ENCODE measurements around the gene ATP2B3. TPM values are rescaled to one million over a fixed set of nuclear protein-coding genes. Genes with fewer than 3 reads are reported as not detected.

Gene ATP2B3
- total RNA-seq, 1 experiment from 2014 or later = 0.35 TPM

DNA sequence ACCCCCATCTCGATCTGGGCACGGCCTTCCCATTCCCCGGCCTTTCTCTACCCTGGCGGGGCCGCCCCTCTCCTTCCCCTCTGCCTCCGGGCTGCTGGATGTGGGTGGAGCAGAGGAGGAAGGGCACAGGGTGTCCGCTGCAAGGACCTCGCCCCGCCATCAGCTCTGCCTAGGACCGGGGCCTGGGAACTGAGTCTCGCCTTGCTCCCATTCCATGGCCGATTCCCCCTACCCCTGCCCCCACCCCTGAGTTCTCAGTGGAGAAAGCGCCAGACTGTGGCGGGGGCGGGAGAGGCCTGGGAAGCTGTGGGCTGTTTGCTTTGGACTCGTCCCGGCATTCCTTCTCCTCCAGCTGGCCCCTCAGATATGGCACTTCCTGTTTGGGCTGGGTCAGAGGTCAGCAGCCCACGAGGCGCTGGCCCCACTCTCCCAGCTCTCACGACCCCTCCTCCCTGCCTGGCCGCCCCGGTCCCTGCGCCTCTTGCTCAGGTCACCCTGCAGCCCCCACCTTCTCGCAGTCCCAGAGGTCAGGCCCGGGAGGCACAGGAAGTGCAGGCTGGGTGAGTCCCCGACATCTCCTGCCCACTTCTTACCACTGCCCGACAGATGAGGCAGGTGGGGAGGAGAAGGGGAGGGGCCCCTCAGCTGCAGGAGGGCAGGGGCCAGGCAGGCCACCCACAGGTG is 29.1 kb upstream of the ATP2B3 start:
- no peak overlapping the region for H3K27ac ChIP-seq (ENCODE audit: insufficient read length, low read depth, low read length)
- peaks cover 35 to 58% of the 10 kb centered on the region in 2 experiments for H3K9me3 Mint-ChIP-seq
- H3K18ac ChIP-seq (ENCODE audit: insufficient read length, low read depth, low read length) = no peak overlapping the region
- H3K4me1 ChIP-seq (ENCODE audit: insufficient read depth, low read length) = no peaks in the 10 kb centered on the region
- no peak overlapping the region for H2AK5ac ChIP-seq (ENCODE audit: insufficient read length, low read length)
- no peak overlapping the region for H2BK15ac ChIP-seq (ENCODE audit: low read depth, low read length)
- no peak overlapping the region for H3K9ac ChIP-seq (ENCODE audit: extremely low read depth, insufficient read length, low read length)
- TF ChIP-seq CTCF (conservative IDR thresholded peaks at IDR 0.05) = no peak
- peaks cover 22% of the 10 kb centered on the region for H3K9me3 ChIP-seq (ENCODE audit: control insufficient read depth, low read depth, low read length)
- H2BK5ac ChIP-seq (ENCODE audit: insufficient read length, low read length) = no peak overlapping the region
- no peak overlapping the region for H3K27ac Mint-ChIP-seq
- H2BK120ac ChIP-seq (ENCODE audit: low read depth, low read length, poor library complexity, severe bottlenecking) = no peak overlapping the region
- H3T11ph ChIP-seq (ENCODE audit: low read length) = no peak overlapping the region
- H3K27me3 Mint-ChIP-seq (ENCODE audit: low read depth) = peaks cover 2% of the 10 kb centered on the region
- H3K14ac ChIP-seq (ENCODE audit: insufficient read depth, low read length) = no peak overlapping the region
- H3K4me1 Mint-ChIP-seq = peaks cover 0 to 2% of the 10 kb centered on the region in 2 experiments; a peak in 1 of 4 replicates
- DNase-seq = no peak
- no peaks in the 10 kb centered on the region for H3K27me3 ChIP-seq (ENCODE audit: insufficient read depth, low read length)
- no CpG with 5 or more reads among the region's 27 CpGs for WGBS (ENCODE audit: extremely low coverage, insufficient read length, low lambda C conversion rate)
- H3K23me2 ChIP-seq (ENCODE audit: insufficient read length, low read depth, low read length, poor library complexity, severe bottlenecking) = no peaks in the 10 kb centered on the region
- H3K79me1 ChIP-seq (ENCODE audit: insufficient read depth, low read depth, low read length, poor library complexity, severe bottlenecking) = no peaks in the 10 kb centered on the region
- no peaks in the 10 kb centered on the region for H4K20me1 ChIP-seq (ENCODE audit: control insufficient read depth, insufficient read depth, insufficient read length)
- H4K8ac ChIP-seq (replicated peaks; ENCODE audit: insufficient read length, low read depth, low read length) = no peak overlapping the region
- H3K4me3 Mint-ChIP-seq = no peak overlapping the region
- H2BK12ac ChIP-seq (ENCODE audit: insufficient read length, low read depth, low read length) = no peak overlapping the region
- H4K91ac ChIP-seq (ENCODE audit: insufficient read length, low read depth, low read length) = no peak overlapping the region
- no peak overlapping the region for H3K4ac ChIP-seq (ENCODE audit: low read depth, low read length)
- H3K4me2 ChIP-seq (ENCODE audit: insufficient read depth, insufficient read length, low read length) = no peak overlapping the region
- no peak overlapping the region for H2BK20ac ChIP-seq (ENCODE audit: low read depth, low read length, poor library complexity, severe bottlenecking)
- H3K56ac ChIP-seq (ENCODE audit: insufficient read length, low read depth, low read length) = no peak overlapping the region
- no peak overlapping the region for H2AFZ ChIP-seq (ENCODE audit: low read length)
- H4K5ac ChIP-seq (ENCODE audit: insufficient read length, low read depth, low read length) = no peak overlapping the region
- H3K79me2 ChIP-seq (ENCODE audit: insufficient read depth, low read length) = no peaks in the 10 kb centered on the region
- no peak overlapping the region for H3K23ac ChIP-seq (ENCODE audit: insufficient read length, low read depth, low read length)
- peaks cover 0 to 4% (median 0%) of the 10 kb centered on the region in 3 experiments; a peak in 1 of 7 replicates for H3K36me3 Mint-ChIP-seq (ENCODE audit: insufficient read depth in 1 of 3, low read depth in 3 of 3)

Measured in H9 (cell line).